ENCODE data around the gene CIART. TPM values are rescaled to one million over a fixed set of nuclear protein-coding genes. Genes with fewer than 3 reads are reported as not detected.

Gene CIART
- total RNA-seq, 2 donors from 2014 or later, result 0.66 to 1.3 TPM

DNA sequence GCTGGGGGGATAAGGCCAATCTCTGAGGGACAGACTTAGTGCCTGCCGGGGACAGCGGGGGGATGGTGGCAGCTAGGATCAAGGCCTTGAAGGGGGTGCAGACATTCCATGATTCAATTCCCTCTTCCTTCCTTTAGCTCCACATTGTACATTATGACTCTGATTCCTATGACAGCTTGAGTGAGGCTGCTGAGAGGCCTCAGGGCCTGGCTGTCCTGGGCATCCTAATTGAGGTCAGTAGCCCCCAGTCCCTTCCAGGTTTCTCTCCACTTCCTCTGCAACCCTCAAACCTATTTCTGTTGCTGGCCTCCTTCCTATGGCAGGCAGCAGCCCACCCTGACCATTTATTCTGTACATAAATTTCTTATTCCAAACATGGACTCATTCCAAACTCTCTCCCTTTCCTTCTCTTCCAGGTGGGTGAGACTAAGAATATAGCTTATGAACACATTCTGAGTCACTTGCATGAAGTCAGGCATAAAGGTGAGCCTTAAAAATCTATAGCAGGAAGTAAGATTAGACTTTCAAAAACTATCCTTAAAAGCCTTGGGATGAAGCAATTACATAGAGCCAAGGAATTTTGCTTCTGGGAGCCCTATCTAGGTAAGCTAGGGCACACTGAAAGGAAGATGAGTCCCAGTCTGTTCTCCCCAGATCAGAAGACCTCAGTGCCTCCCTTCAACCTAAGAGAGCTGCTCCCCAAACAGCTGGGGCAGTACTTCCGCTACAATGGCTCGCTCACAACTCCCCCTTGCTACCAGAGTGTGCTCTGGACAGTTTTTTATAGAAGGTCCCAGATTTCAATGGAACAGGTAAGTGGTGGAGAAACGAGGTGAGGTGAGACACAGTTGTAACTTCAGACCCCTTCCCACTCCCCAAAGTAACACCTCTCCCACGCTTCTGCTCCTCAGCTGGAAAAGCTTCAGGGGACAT, 19.7 kb upstream of the CIART start:
- intact Hi-C loops (cut with DNase I), result no loop called here
- Histone ChIP-seq H3K36me3 (replicated peaks in 1 of 2; ENCODE audit: insufficient read depth in 1 of 2, low read depth in 2 of 2) (peaks cover 0 to 10% of the 10 kb centered on the region in 2 donors), H3K4me3 (no peak overlapping the region), H3K9me3 (no peaks in the 10 kb centered on the region), H3K27me3 (no peaks in the 10 kb centered on the region), H3K4me1 (peaks cover 27% of the 10 kb centered on the region), H3K27ac (no peak overlapping the region)
- ATAC-seq (no peak), DNase-seq (no peak)
- 71 to 76% methylated on average over 6 of the region's 6 CpGs for WGBS, 2 donors
- no peak for TF ChIP-seq POLR2A (IDR thresholded peaks at IDR 0.05)
- TF ChIP-seq, protein P1, sequence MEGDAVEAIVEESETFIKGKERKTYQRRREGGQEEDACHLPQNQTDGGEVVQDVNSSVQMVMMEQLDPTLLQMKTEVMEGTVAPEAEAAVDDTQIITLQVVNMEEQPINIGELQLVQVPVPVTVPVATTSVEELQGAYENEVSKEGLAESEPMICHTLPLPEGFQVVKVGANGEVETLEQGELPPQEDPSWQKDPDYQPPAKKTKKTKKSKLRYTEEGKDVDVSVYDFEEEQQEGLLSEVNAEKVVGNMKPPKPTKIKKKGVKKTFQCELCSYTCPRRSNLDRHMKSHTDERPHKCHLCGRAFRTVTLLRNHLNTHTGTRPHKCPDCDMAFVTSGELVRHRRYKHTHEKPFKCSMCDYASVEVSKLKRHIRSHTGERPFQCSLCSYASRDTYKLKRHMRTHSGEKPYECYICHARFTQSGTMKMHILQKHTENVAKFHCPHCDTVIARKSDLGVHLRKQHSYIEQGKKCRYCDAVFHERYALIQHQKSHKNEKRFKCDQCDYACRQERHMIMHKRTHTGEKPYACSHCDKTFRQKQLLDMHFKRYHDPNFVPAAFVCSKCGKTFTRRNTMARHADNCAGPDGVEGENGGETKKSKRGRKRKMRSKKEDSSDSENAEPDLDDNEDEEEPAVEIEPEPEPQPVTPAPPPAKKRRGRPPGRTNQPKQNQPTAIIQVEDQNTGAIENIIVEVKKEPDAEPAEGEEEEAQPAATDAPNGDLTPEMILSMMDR (IDR thresholded peaks at IDR 0.05), result no peak

DNA sequence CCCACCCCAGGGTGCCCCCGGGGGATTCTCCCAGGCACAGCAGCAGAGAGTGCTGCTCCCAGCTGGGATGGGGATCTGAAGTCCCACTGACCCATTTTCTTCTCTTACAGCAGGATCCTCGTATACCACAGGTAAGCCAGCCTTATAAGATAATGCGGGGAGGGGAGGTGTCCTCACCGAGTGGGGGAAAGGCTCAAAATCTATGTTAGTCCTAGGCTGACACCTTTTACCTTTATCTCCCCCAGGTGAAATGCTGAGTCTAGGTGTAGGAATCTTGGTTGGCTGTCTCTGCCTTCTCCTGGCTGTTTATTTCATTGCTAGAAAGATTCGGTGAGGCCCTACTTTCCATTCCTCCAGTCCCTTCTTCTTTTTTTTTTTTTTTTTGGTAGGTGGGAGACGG, 18.8 kb upstream of the CIART start:
- TF ChIP-seq, protein P1 (IDR thresholded peaks at IDR 0.05), result no peak
- no peak for TF ChIP-seq POLR2A (IDR thresholded peaks at IDR 0.05)
- intact Hi-C loops (cut with DNase I), result no loop called here
- no peaks in the 10 kb centered on the region for H3K27me3 ChIP-seq
- no peak overlapping the region for H3K4me3 ChIP-seq
- no peaks in the 10 kb centered on the region for H3K9me3 ChIP-seq
- peaks cover 0 to 10% of the 10 kb centered on the region in 2 donors for H3K36me3 ChIP-seq (replicated peaks in 1 of 2; ENCODE audit: insufficient read depth in 1 of 2, low read depth in 2 of 2)
- peaks cover 30% of the 10 kb centered on the region for H3K4me1 ChIP-seq
- H3K27ac ChIP-seq, result no peak overlapping the region
- no peak for ATAC-seq
- 51 to 67% methylated on average over 6 of the region's 6 CpGs for WGBS, 2 donors
- DNase-seq, result no peak

DNA sequence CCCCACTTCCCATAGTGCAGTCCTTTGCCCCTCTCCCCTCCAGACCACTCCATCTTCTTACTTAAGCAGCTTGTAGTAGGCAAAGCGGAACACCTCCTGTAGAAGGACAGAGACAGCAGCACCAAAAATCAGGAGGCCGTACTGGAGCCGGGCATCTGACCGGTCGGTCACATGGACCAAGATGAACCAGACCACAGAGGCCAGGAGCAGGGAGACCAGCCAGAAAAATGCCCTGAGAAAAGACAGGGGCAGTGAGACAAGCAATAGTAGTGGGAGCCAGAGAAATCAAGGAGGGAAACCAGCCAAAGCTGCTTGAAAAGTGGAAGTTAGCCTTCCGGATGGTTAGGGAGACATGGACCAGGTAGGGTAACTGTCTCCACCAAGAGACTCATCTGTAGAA, 14.5 kb upstream of the CIART start:
- TF ChIP-seq, protein P1 (IDR thresholded peaks at IDR 0.05), result no peak
- no peak for DNase-seq
- 14 to 27% methylated on average over 6 of the region's 6 CpGs for WGBS, 2 donors
- Histone ChIP-seq H3K4me1 (peaks cover 12% of the 10 kb centered on the region), H3K9me3 (no peaks in the 10 kb centered on the region), H3K27ac (peak overlapping the region in 3 of 4 donors; percentile 87 to 93 (median 90)), H3K36me3 (replicated peaks in 1 of 2; ENCODE audit: insufficient read depth in 1 of 2, low read depth in 2 of 2) (peaks cover 0 to 10% of the 10 kb centered on the region in 2 donors), H3K27me3 (no peaks in the 10 kb centered on the region), H3K4me3 (peak overlapping the region; percentile 92 to 98)
- intact Hi-C loops (cut with DNase I), result no loop called here
- no peak for ATAC-seq

DNA sequence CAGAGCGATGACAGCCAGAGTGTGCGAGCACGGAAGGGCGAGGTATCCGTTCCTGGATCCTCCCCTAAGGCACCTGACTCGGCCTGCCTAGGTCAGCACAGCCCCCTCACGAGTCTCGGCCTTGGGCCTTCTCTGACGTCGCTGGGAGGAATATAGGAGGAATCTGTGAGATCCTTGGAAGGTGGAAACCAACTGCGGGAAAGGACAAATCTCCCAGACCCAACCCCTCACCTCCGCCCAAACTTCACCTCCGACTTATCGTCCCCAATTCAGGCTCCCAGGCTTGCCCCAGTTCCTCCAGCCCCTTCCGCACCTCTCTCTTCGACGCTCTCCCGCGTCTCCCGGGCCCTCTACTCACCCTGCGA, 14.0 kb upstream of the CIART start:
- H3K27me3 ChIP-seq, result no peaks in the 10 kb centered on the region
- H3K27ac ChIP-seq, result peak overlapping the region; percentile 70 to 93 (median 88)
- H3K4me1 ChIP-seq, result peaks cover 12% of the 10 kb centered on the region
- intact Hi-C loops (cut with DNase I), result no loop called here
- H3K9me3 ChIP-seq, result no peaks in the 10 kb centered on the region
- ATAC-seq, result peak; percentile 31
- 1% methylated on average over 19 to 21 of the region's 21 CpGs for WGBS, 2 donors
- DNase-seq, result peak; percentile 40 to 48 (median 46)
- H3K4me3 ChIP-seq, result peak overlapping the region; percentile 92 to 98
- peaks cover 0 to 10% of the 10 kb centered on the region in 2 donors for H3K36me3 ChIP-seq (replicated peaks in 1 of 2; ENCODE audit: insufficient read depth in 1 of 2, low read depth in 2 of 2)
- no peak for TF ChIP-seq POLR2A (IDR thresholded peaks at IDR 0.05)
- TF ChIP-seq, protein P1 (IDR thresholded peaks at IDR 0.05), result no peak
